Cardiac fibroblast (primary cell): ENCODE data around the gene PNPO.
A peak's percentile ranks its signal among the peaks of the same experiment; 100 is the strongest.

Source experiments
- DNase-seq, 2 donors: peaks; one replicate each; pipeline versions ENCODE4 v3.0.0 to v3.0.0-alpha.2; 2010; ENCODE audit warnings: low read depth in 2 of 2
- H3K4me3 ChIP-seq, 2 donors: replicated peaks in 1 of 2; 1 replicate in 1 of 2; 2 replicates in 1 of 2; pipeline ENCODE4 v1.5.1; 2011; ENCODE audit warnings: low read depth in 2 of 2, low read length in 2 of 2, mild to moderate bottlenecking in 2 of 2, moderate library complexity in 1 of 2
- CTCF ChIP-seq: IDR thresholded peaks from one replicate; pipeline ENCODE4 v1.5.1; 2011; ENCODE audit warnings: low read depth, mild to moderate bottlenecking, low read length, inconsistent platforms

Gene PNPO

DNA sequence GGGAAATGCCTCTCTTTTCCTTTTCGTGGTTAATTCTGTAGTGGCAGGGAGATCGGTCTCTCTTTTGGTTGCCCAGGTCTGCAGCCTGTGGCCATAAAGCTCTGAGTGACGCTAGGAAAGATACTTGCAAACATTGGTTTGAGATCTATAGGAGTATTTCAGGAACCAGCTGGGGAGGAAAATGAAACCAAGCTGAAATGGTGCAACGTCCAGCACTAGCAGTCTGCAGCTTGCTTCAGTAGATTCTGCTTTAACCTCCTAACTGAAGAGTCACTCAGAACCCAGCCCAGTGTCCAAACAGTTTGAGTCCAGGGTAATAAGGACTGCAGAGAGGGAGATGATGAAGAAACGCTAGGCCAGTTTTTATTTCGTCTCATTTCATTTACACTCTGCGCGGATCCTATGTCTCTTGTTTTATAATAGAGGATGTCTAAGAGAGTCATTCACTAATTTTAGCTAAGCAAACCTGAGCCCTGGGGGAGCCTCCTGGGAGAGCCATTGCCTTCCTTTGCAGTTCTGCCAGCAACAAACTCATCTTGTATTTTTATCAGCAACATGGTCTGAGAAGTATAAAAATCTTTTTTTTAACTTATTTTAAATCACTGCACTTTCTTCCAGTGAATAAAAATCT, 33.3 kb upstream of the PNPO start:
- no peak overlapping the region for H3K4me3 ChIP-seq
- TF ChIP-seq CTCF = no peak
- DNase-seq = peak in 1 of 2 donors; percentile 24

DNA sequence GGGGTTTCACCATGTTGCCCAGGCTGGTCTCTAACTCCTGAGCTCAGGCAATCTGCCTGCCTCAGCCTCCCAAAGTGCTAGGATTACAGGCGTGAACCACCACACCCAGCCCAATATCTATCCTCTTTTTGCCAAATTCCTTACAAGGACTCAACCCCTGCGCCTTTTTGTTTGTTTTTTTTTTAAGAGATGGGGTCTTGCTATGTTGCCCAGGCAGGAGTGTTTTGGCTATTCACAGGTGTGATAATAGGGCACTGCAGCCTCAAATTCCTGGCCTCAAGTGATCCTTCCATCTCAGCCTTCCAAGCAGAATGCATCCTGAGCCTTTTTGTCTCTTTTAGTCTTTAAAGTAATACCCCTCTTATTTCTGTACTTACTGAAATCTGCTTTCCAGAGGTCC, 28.3 kb upstream of the PNPO start:
- DNase-seq = no peak
- no peak for TF ChIP-seq CTCF
- no peak overlapping the region for H3K4me3 ChIP-seq

GRCh38 chr17:47914306-47914948, 26.9 kb upstream of the PNPO start:
- TF ChIP-seq CTCF = no peak
- no peak for DNase-seq
- H3K4me3 ChIP-seq = no peak overlapping the region

- no peak for TF ChIP-seq CTCF
- DNase-seq = no peak
- H3K4me3 ChIP-seq = no peak overlapping the region
Measured at GRCh38 chr17:47915776-47916398, 25.5 kb upstream of the PNPO start.

GRCh38 chr17:47916489-47917208, 24.7 kb upstream of the PNPO start:
- no peak for TF ChIP-seq CTCF
- no peak overlapping the region for H3K4me3 ChIP-seq
- DNase-seq = no peak

DNA sequence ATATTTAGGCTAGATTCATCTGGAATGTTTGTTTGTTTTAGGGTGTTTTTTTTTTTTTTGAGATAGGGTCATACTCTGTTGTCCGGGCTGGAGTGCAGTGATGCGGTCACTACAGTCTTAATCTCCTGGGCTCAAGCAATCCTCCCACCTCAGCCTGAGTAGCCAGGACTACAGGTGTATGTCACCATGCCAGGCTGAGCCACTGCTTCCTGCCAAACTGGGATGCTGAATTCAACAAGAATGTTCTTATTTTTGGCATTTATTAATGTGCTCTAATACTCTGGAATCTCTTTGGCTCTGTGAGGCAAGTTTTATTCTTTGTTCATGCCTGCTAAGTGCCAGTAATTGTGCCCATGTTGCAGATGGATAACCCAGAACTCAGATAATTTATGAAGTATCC, 23.8 kb upstream of the PNPO start:
- no peak for DNase-seq
- H3K4me3 ChIP-seq = no peak overlapping the region
- no peak for TF ChIP-seq CTCF
